OCI-LY3 (cell line): ENCODE measurements around the gene IL11RA.
A peak's percentile ranks its signal among the peaks of the same experiment; 100 is the strongest.
"Not testable (repeated sequence)": the region's sequence is repeated elsewhere in the genome, so short reads cannot be mapped to it uniquely, and the experiment has no call there.

Experiments
- H2AFZ ChIP-seq: fragments of 200-600, 300-600 bp; shearing (Covaris generic); 2 replicates; pipeline ENCODE4 v1.6.0; 2014; ENCODE audit warnings: antibody characterized with exemption, low read depth, low read length
- H3K27ac ChIP-seq: fragments of 200-600, 300-600 bp; sonication (generic); 2 replicates; pipeline ENCODE4 v1.5.1; 2014; ENCODE audit warnings: mild to moderate bottlenecking, low read length, moderate library complexity, mixed read lengths
- H3K27me3 ChIP-seq: fragments of 200-600, 300-600 bp; sonication (generic); 2 replicates; pipeline ENCODE4 v1.6.1; 2014; ENCODE audit warnings: low read depth, low read length, mixed read lengths
- H3K36me3 ChIP-seq: fragments of 200-600, 300-600 bp; sonication (generic); replicated peaks from 2 replicates; pipeline ENCODE3; 2014; ENCODE audit warnings: low read depth, low read length, mixed read lengths
- H3K4me1 ChIP-seq: fragments of 300-600, 200-600 bp; sonication (generic); 2 replicates; pipeline ENCODE4 v1.6.1; 2014; ENCODE audit warnings: low read length, mixed read lengths
- H3K4me2 ChIP-seq: fragments of 200-600, 300-600 bp; sonication (generic); 2 replicates; pipeline ENCODE4 v1.6.1; 2014; ENCODE audit warnings: low read length, mixed read lengths
- H3K4me3 ChIP-seq: fragments of 300-600, 200-600 bp; sonication (generic); 2 replicates; pipeline ENCODE4 v1.5.1; 2014; ENCODE audit warnings: antibody characterized with exemption, mild to moderate bottlenecking, low read length, moderate library complexity
- H3K79me2 ChIP-seq: fragments of 300-600, 200-600 bp; shearing (Covaris generic); 2 replicates; pipeline ENCODE4 v1.6.1; 2014; ENCODE audit warnings: mild to moderate bottlenecking, low read length, mixed read lengths
- H3K9ac ChIP-seq: fragments of 300-600, 200-600 bp; shearing (Covaris generic); 2 replicates; pipeline ENCODE4 v1.6.0; 2014; ENCODE audit warnings: mild to moderate bottlenecking, low read length, moderate library complexity
- H3K9me3 ChIP-seq: fragments of 200-600, 300-600 bp; shearing (Covaris generic); 2 replicates; pipeline ENCODE4 v1.6.1; 2014; ENCODE audit warnings: low read length, mixed read lengths; ENCODE audit not compliant: insufficient read depth
- H4K20me1 ChIP-seq: fragments of 200-600, 300-600 bp; sonication (generic); 2 replicates; pipeline ENCODE4 v1.6.1; 2016; ENCODE audit warnings: low read length, mixed read lengths; ENCODE audit not compliant: insufficient read depth
- EZH2phosphoT487 ChIP-seq: fragments of 200-600 bp; shearing (Covaris generic); IDR thresholded peaks from 2 replicates; pipeline ENCODE4 v1.6.1; 2018; ENCODE audit warnings: antibody characterized with exemption, mixed run types, low read depth
- TF ChIP-seq, protein P1 (sequence below): fragments of 200-600, 300-600 bp; sonication (generic); IDR thresholded peaks from 2 replicates; pipeline ENCODE4 v1.5.1; 2014; ENCODE audit warnings: antibody characterized with exemption, low read length, low read depth

IL11RA gene

DNA sequence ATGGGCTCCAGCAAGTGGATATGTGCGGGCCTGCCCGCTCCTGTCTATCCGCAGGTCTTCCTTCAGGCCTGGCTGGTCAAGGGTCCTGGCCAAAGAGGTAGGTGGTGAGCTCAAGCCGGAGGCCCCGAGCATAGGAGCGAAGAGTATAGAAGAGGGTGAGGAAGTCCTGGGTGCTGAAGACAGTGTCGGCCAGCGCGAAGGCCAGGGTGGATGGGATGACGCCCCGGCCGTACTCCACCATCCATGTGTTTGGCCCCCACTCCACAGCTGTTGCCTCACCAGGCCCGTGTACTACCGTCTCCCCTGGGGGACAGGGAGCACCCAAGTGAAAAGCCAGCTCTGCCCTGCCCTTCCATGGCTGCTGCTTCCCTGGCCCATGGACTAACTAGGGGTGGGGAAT, 16.4 kb upstream of the IL11RA start:
- no peak overlapping the region for H3K4me3 ChIP-seq
- H4K20me1 ChIP-seq = no peaks in the 10 kb centered on the region

DNA sequence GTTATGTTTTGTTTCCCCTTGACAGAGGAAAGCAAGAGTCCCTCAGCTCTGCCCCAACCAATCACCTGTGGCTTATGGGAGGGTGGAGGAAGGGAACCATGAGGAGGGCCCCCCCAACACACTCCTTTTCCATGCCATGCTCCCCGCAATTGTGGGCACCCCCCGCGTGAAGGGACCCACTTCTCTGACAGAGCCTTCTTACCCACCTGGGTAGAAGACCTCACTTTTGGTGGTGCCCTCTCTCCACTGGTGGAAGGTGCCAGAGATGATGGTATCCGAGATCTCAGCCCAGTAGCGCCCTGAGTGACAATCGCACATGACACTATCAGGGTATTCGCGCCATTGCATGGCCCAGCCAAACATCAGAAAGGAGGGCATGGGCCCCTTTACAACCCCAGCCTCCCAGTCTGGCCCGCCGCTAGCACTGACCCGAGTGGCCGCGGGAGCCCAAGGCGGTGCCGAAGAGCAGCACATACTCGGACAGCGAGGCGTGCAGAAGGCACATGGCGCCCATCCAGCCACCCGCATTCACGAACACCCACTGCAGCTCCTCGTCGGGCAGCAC, 15.1 kb upstream of the IL11RA start:
- H3K4me3 ChIP-seq = peak overlapping the region; percentile 82
- peaks cover 28% of the 10 kb centered on the region for H3K79me2 ChIP-seq
- no peaks in the 10 kb centered on the region for H3K27me3 ChIP-seq
- peak overlapping the region; percentile 83 for H3K9ac ChIP-seq
- H4K20me1 ChIP-seq = no peaks in the 10 kb centered on the region
- no peaks in the 10 kb centered on the region for H3K9me3 ChIP-seq
- H3K36me3 ChIP-seq = peaks cover 13% of the 10 kb centered on the region
- H2AFZ ChIP-seq = no peak overlapping the region
- TF ChIP-seq, protein P1, sequence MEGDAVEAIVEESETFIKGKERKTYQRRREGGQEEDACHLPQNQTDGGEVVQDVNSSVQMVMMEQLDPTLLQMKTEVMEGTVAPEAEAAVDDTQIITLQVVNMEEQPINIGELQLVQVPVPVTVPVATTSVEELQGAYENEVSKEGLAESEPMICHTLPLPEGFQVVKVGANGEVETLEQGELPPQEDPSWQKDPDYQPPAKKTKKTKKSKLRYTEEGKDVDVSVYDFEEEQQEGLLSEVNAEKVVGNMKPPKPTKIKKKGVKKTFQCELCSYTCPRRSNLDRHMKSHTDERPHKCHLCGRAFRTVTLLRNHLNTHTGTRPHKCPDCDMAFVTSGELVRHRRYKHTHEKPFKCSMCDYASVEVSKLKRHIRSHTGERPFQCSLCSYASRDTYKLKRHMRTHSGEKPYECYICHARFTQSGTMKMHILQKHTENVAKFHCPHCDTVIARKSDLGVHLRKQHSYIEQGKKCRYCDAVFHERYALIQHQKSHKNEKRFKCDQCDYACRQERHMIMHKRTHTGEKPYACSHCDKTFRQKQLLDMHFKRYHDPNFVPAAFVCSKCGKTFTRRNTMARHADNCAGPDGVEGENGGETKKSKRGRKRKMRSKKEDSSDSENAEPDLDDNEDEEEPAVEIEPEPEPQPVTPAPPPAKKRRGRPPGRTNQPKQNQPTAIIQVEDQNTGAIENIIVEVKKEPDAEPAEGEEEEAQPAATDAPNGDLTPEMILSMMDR = no peak
- TF ChIP-seq EZH2phosphoT487 = no peak
- H3K27ac ChIP-seq = peak overlapping the region; percentile 42
- H3K4me1 ChIP-seq = peaks cover 12% of the 10 kb centered on the region
- peak overlapping the region; percentile 94 for H3K4me2 ChIP-seq

More for the DNA sequence above, 16.4 kb upstream of the IL11RA start:
- Histone ChIP-seq H3K27ac (no peak overlapping the region), H3K4me2 (peak overlapping the region; percentile 31), H3K27me3 (no peaks in the 10 kb centered on the region), H2AFZ (no peak overlapping the region), H3K79me2 (peaks cover 28% of the 10 kb centered on the region), H3K36me3 (peaks cover 13% of the 10 kb centered on the region), H3K4me1 (peaks cover 12% of the 10 kb centered on the region), H3K9me3 (no peaks in the 10 kb centered on the region), H3K9ac (no peak overlapping the region)
- no peak for TF ChIP-seq EZH2phosphoT487
- TF ChIP-seq, protein P1 = no peak

DNA sequence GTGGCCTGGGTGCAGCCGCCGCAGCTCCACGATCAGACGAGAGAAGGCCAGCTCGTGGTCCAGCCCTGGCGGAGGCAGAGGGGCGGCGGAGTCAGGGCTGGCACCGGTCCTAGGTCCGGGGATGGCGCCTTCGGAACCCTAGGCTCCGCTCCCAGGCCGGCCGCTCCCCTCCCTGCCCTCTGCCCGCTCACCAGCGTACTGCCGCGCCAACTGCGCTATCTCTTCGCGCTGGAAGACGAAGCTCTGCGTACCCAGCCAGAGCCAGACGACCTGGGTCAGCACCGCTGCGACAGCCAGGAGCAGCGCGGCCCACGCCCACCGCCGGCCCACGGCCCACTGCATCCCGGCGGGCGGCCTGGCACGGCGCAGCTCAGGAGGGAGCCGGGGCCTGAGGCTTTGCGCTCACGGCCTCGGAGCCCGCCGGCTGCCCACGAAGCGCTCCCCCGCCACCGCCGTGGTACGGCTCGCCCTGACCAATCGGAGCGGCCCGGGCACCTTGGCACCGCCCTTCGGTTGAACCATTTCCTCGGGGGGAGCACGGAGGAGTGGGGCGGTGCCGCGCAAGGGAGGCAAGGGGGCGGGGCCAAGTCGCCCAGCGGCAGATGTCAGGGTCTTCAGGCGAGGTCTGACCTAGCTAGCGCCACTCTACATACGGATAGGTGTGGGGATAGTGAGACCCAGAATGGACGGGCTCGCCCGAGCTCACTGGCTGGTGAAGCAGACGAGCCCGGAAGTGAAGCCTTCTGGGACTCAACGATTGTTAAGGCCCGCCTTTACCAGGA, 14.4 kb upstream of the IL11RA start, which contains the start of gene SIGMAR1:
Gene SIGMAR1 (minus strand): TSS at position 432 of the 782 bp plus-strand sequence. CDS start 90 bp downstream, at position 342.
- H3K79me2 ChIP-seq = peaks cover 28% of the 10 kb centered on the region
- H3K27me3 ChIP-seq = no peaks in the 10 kb centered on the region
- H3K4me3 ChIP-seq = peak within 1 kb of the TSS; percentile 82
- TF ChIP-seq, protein P1 = no peak
- no peak for TF ChIP-seq EZH2phosphoT487
- H2AFZ ChIP-seq = peak within 1 kb of the TSS; percentile 66
- H3K27ac ChIP-seq = peak within 1 kb of the TSS; percentile 42
- H3K9ac ChIP-seq = peak within 1 kb of the TSS; percentile 83
- H4K20me1 ChIP-seq = no peaks in the 10 kb centered on the region
- H3K9me3 ChIP-seq = no peaks in the 10 kb centered on the region
- H3K36me3 ChIP-seq = peaks cover 13% of the 10 kb centered on the region
- H3K4me1 ChIP-seq = peaks cover 12% of the 10 kb centered on the region
- H3K4me2 ChIP-seq = peak within 1 kb of the TSS; percentile 94

DNA sequence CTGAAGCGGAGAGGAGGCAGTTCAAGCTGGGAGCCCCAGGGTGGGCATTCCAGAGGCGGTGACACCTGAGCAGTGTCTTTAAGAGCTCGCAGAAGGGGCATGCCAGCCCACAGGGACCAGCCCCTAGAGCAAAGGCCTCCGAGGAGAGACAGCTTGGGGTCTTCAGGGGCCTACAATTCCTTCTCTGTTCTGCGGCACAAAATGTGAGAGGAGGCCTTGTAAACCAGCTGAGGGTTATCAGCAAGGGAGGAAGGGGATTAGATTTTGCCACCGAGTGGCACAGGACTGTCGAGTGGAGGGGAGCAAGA, 13.9 kb upstream of the IL11RA start:
- Histone ChIP-seq H3K36me3 (peaks cover 13% of the 10 kb centered on the region), H3K4me3 (peak overlapping the region; percentile 82), H3K79me2 (peaks cover 28% of the 10 kb centered on the region), H2AFZ (peak overlapping the region; percentile 66), H3K9me3 (no peaks in the 10 kb centered on the region), H3K4me1 (peaks cover 12% of the 10 kb centered on the region), H3K27ac (peak overlapping the region; percentile 12; the same call in 1 of the 2 replicates), H3K9ac (peak overlapping the region; percentile 83), H4K20me1 (no peaks in the 10 kb centered on the region), H3K27me3 (no peaks in the 10 kb centered on the region), H3K4me2 (peak overlapping the region; percentile 94)
- no peak for TF ChIP-seq EZH2phosphoT487
- TF ChIP-seq, protein P1 = no peak

DNA sequence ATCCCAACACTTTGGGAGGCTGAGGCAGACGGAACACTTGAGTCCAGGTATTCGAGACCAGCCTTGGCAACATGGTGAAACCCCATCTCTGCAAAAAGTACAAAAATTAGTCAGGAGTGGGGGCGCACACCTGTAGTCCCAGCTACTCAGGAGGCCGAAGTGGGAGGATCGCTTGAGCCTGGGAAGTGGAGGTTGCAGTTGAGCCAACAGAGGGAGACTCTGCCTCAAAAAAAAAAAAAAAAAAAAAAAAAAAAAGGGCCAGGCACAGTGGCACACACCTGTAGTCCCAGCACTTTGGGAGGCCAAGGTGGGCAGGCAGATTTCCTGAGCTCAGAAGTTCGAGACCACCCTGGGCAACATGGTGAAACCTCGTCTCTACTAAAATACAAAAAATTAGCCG, 12.7 kb upstream of the IL11RA start:
- Histone ChIP-seq H3K36me3 (peaks cover 13% of the 10 kb centered on the region), H3K79me2 (peaks cover 28% of the 10 kb centered on the region), H3K4me1 (peaks cover 12% of the 10 kb centered on the region)
- H3K9ac ChIP-seq, H3K27ac ChIP-seq, H2AFZ ChIP-seq, H3K9me3 ChIP-seq, H3K4me2 ChIP-seq, H3K27me3 ChIP-seq, H3K4me3 ChIP-seq, H4K20me1 ChIP-seq: not testable (repeated sequence)
